ENCODE results near the gene RER1.

DNA sequence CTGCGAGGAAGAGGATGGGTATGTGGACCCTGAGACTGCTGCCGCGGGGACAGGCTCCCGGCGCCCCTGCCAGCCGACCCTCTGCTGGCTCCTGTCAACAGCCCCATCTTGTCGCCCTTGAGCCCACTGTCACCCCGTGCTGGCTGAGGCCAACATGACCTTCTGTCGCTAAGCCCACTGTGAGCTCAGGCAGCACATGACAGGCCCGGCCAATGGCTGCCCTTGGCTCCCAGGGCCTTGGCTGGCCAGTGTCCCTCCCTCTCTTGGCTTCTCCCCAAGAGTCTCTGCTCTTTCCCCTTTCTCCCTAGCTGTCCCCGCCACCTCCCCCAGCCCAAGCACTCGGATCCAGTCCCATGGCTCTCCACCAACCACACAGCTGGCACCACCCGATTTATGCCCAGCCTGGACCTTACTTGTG, 17.2 kb downstream of the RER1 start:
- TF ChIP-seq, protein P1, sequence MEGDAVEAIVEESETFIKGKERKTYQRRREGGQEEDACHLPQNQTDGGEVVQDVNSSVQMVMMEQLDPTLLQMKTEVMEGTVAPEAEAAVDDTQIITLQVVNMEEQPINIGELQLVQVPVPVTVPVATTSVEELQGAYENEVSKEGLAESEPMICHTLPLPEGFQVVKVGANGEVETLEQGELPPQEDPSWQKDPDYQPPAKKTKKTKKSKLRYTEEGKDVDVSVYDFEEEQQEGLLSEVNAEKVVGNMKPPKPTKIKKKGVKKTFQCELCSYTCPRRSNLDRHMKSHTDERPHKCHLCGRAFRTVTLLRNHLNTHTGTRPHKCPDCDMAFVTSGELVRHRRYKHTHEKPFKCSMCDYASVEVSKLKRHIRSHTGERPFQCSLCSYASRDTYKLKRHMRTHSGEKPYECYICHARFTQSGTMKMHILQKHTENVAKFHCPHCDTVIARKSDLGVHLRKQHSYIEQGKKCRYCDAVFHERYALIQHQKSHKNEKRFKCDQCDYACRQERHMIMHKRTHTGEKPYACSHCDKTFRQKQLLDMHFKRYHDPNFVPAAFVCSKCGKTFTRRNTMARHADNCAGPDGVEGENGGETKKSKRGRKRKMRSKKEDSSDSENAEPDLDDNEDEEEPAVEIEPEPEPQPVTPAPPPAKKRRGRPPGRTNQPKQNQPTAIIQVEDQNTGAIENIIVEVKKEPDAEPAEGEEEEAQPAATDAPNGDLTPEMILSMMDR (IDR thresholded peaks at IDR 0.05; ENCODE audit: insufficient read depth, low read depth, low read length) = no peak
- no peak for TF ChIP-seq EZH2 (IDR thresholded peaks at IDR 0.05; ENCODE audit: insufficient read depth, low read length)
